ENCODE data around the gene C4orf50.

The C4orf50 gene

GRCh38 chr4:5965225-5965624, 53.0 kb downstream of the C4orf50 start:
- Mint-ChIP-seq H3K27me3 (ENCODE audit: low read depth) (peaks cover 45% of the 10 kb centered on the region), H3K9me3 (no peaks in the 10 kb centered on the region), H3K27ac (no peak overlapping the region), H3K36me3 (ENCODE audit: low read depth) (no peaks in the 10 kb centered on the region), H3K4me3 (no peak overlapping the region), H3K4me1 (peaks cover 5% of the 10 kb centered on the region)
- TF ChIP-seq, protein P1, sequence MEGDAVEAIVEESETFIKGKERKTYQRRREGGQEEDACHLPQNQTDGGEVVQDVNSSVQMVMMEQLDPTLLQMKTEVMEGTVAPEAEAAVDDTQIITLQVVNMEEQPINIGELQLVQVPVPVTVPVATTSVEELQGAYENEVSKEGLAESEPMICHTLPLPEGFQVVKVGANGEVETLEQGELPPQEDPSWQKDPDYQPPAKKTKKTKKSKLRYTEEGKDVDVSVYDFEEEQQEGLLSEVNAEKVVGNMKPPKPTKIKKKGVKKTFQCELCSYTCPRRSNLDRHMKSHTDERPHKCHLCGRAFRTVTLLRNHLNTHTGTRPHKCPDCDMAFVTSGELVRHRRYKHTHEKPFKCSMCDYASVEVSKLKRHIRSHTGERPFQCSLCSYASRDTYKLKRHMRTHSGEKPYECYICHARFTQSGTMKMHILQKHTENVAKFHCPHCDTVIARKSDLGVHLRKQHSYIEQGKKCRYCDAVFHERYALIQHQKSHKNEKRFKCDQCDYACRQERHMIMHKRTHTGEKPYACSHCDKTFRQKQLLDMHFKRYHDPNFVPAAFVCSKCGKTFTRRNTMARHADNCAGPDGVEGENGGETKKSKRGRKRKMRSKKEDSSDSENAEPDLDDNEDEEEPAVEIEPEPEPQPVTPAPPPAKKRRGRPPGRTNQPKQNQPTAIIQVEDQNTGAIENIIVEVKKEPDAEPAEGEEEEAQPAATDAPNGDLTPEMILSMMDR (IDR thresholded peaks at IDR 0.05; ENCODE audit: unreplicated experiment in 3 of 3) = no peak

GRCh38 chr4:5964030-5964429, 54.2 kb downstream of the C4orf50 start:
- TF ChIP-seq, protein P1 (IDR thresholded peaks at IDR 0.05; ENCODE audit: unreplicated experiment in 3 of 3) = no peak
- H3K27ac Mint-ChIP-seq = no peak overlapping the region
- peaks cover 50% of the 10 kb centered on the region for H3K27me3 Mint-ChIP-seq (ENCODE audit: low read depth)

GRCh38 chr4:5963611-5964010, 54.6 kb downstream of the C4orf50 start:
- Mint-ChIP-seq H3K4me3 (no peak overlapping the region), H3K9me3 (no peaks in the 10 kb centered on the region), H3K4me1 (peaks cover 9% of the 10 kb centered on the region), H3K36me3 (ENCODE audit: low read depth) (no peaks in the 10 kb centered on the region), H3K27ac (no peak overlapping the region), H3K27me3 (ENCODE audit: low read depth) (peaks cover 53% of the 10 kb centered on the region)
- TF ChIP-seq, protein P1 (IDR thresholded peaks at IDR 0.05; ENCODE audit: unreplicated experiment in 3 of 3) = no peak

More at GRCh38 chr4:5964030-5964429, 54.2 kb downstream of the C4orf50 start:
- Mint-ChIP-seq H3K4me3 (no peak overlapping the region), H3K9me3 (no peaks in the 10 kb centered on the region), H3K36me3 (ENCODE audit: low read depth) (no peaks in the 10 kb centered on the region), H3K4me1 (peaks cover 5% of the 10 kb centered on the region)

DNA sequence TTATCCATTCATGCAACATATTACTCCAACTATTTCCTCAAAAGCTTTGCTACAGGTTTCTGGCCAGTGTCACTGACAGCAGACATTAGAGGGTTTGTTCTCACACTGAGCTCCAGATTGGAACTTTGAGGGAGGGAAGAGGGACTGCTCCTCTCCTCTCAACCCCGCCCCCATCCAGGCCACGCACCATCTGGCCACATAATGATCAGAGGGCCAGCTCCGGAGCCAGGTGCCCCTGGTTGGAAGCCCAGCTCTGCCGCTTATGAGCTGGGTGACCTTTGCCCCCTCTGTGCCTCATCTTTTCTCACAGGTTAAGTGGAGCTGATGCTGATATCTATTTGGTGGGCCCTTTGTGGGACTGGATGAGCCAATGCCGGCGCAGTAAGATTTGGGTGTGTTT, 55.8 kb downstream of the C4orf50 start:
- Mint-ChIP-seq H3K27me3 (ENCODE audit: low read depth) (peaks cover 52% of the 10 kb centered on the region), H3K4me1 (peaks cover 13% of the 10 kb centered on the region), H3K27ac (no peak overlapping the region), H3K36me3 (ENCODE audit: low read depth) (no peaks in the 10 kb centered on the region), H3K9me3 (no peaks in the 10 kb centered on the region), H3K4me3 (no peak overlapping the region)
- TF ChIP-seq, protein P1 (IDR thresholded peaks at IDR 0.05; ENCODE audit: unreplicated experiment in 3 of 3) = no peak

DNA sequence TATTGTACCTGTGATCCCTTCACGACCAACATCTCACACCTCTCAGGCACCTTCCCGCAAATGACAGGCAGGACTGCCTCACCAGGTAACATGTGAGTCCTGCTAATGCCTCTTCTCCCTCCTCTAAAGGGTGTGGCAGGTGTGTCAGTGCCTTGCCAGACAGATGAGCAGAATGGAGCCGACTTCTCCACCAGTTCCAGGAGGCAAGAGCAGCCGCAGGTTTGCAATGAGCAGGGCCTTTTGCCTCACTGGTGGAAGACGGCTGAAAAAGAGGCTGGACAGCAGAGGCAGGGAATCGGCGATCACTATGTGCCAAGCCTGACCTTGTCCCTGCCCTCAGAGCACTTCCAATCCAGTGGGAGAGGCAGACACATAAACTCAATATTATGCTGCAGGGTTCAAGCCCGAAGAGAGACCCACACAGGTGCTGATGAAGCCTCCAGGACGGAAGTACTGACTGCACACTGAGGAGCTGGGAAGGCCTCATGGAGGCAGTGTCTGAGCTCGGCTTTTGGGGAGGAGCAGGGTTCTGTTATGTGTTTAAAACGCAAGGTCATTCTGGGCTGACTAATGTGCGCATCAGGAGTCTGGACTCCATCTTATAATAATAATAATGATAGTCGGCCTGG, 57.9 kb downstream of the C4orf50 start:
- Mint-ChIP-seq H3K9me3 (no peaks in the 10 kb centered on the region), H3K4me1 (peaks cover 18% of the 10 kb centered on the region), H3K36me3 (ENCODE audit: low read depth) (no peaks in the 10 kb centered on the region), H3K4me3 (no peak overlapping the region), H3K27me3 (ENCODE audit: low read depth) (peaks cover 55% of the 10 kb centered on the region), H3K27ac (no peak overlapping the region)
- TF ChIP-seq, protein P1 (IDR thresholded peaks at IDR 0.05; ENCODE audit: unreplicated experiment in 3 of 3) = no peak

Measured in nephron (organoid).